Omental fat pad (tissue), 4 donors: ENCODE data around the gene ZNF503. TPM values are rescaled to one million over a fixed set of nuclear protein-coding genes. Genes with fewer than 3 reads are reported as not detected.
"Not testable (repeated sequence)": the region's sequence is repeated elsewhere in the genome, so short reads cannot be mapped to it uniquely, and the experiment has no call there.

Source experiments
- ATAC-seq: fragments of 150-250 bp; one replicate; pipeline ENCODE4 v1.9.1; 2016; ENCODE audit warnings: mild to moderate bottlenecking, moderate library complexity; ENCODE audit not compliant: low FRiP score
- DNase-seq: peaks from one replicate; pipeline ENCODE4 v3.0.0-alpha.2; 2019; ENCODE audit warnings: low spot score
- total RNA-seq, 4 donors: library from RNA; depleted of rRNA; stranded (reverse); fragments of >200 nt; gene quantifications; one replicate each; pipeline ENCODE4 v1.1.0, GENCODE V29; 2016
- TF ChIP-seq, protein P1 (sequence below), 3 donors: fragments of 450-650 bp; IDR thresholded peaks; one replicate each; pipeline ENCODE4 v1.5.1; 2016 to 2017; ENCODE audit warnings: antibody characterized with exemption in 3 of 3, mild to moderate bottlenecking in 3 of 3, moderate library complexity in 2 of 3

Gene ZNF503
- total RNA-seq, 4 donors from 2014 or later: 8.0 to 19.8 (median 11.2) TPM

- TF ChIP-seq, protein P1, sequence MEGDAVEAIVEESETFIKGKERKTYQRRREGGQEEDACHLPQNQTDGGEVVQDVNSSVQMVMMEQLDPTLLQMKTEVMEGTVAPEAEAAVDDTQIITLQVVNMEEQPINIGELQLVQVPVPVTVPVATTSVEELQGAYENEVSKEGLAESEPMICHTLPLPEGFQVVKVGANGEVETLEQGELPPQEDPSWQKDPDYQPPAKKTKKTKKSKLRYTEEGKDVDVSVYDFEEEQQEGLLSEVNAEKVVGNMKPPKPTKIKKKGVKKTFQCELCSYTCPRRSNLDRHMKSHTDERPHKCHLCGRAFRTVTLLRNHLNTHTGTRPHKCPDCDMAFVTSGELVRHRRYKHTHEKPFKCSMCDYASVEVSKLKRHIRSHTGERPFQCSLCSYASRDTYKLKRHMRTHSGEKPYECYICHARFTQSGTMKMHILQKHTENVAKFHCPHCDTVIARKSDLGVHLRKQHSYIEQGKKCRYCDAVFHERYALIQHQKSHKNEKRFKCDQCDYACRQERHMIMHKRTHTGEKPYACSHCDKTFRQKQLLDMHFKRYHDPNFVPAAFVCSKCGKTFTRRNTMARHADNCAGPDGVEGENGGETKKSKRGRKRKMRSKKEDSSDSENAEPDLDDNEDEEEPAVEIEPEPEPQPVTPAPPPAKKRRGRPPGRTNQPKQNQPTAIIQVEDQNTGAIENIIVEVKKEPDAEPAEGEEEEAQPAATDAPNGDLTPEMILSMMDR (IDR thresholded peaks at IDR 0.05): no peak
- ATAC-seq (no peak), DNase-seq (no peak)
Measured at GRCh38 chr10:75377869-75378268, 23.7 kb downstream of the ZNF503 start.

DNA sequence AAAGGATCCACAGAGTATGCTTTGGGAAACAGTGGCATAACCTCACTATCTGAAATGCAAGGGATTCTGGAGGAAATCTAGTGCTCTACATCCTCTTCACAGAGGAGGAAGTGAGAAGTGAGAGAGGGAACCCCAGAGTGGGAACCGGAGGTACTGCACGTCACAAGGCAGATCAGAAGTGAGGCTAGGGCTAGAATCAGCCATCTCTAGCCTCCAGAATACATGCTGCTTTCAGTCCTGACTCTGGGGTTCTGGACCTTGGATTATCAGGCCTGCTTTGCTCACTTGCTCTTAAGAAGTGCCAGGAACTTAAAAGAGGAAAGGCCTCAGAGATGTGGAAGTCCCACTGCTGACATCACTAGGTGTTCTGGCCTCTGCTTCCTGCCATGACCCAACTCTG, 25.7 kb downstream of the ZNF503 start:
- no peak for ATAC-seq
- TF ChIP-seq, protein P1 (IDR thresholded peaks at IDR 0.05): no peak
- no peak for DNase-seq

- ATAC-seq (no peak), DNase-seq (no peak)
- TF ChIP-seq, protein P1 (IDR thresholded peaks at IDR 0.05): no peak
Measured at GRCh38 chr10:75371010-75371409, 30.6 kb downstream of the ZNF503 start.

- DNase-seq, ATAC-seq: not testable (repeated sequence)
Measured at GRCh38 chr10:75369838-75370237, 31.7 kb downstream of the ZNF503 start.

DNA sequence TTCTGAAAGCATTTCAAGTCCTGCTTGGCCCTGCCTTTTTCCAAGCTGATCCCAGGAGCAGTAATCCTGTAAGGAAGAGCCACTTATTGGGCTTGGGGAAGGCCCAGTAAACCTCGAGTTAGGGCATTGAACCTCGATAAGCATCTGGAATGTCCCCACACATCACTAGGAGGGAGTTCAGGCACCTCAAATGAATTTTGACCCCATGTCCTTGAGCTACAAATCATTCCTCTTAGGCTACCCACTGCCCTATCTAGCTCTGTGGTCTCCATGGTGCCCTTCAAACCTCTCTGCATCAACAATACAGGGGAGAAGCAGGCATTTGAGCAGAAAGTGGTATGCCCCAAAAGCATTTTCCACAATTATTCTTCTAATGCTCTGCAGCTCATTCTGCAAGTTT, 33.7 kb downstream of the ZNF503 start:
- no peak for DNase-seq
- ATAC-seq: no peak
- TF ChIP-seq, protein P1 (IDR thresholded peaks at IDR 0.05): no peak

GRCh38 chr10:75367021-75367487, 34.5 kb downstream of the ZNF503 start:
- TF ChIP-seq, protein P1 (IDR thresholded peaks at IDR 0.05): no peak
- ATAC-seq: no peak

GRCh38 chr10:75363431-75363830, 38.1 kb downstream of the ZNF503 start:
- no peak for DNase-seq
- TF ChIP-seq, protein P1 (IDR thresholded peaks at IDR 0.05): no peak

More at GRCh38 chr10:75367021-75367487, 34.5 kb downstream of the ZNF503 start:
- no peak for DNase-seq

GRCh38 chr10:75359876-75360275, 41.7 kb downstream of the ZNF503 start:
- DNase-seq, ATAC-seq: not testable (repeated sequence)

More at GRCh38 chr10:75363431-75363830, 38.1 kb downstream of the ZNF503 start:
- no peak for ATAC-seq
